Measurements from ENCODE around the gene MTMR2.
A peak's percentile ranks its signal among the peaks of the same experiment; 100 is the strongest.

- no peak for TF ChIP-seq RFX5 (IDR thresholded peaks at IDR 0.05; ENCODE audit: low read depth, low read length)
- TF ChIP-seq SRF (IDR thresholded peaks at IDR 0.05; ENCODE audit: low read depth in 2 of 2, low read length in 2 of 2) = peak in 1 of 2 experiments; percentile 69; a peak in 1 of 4 replicates
- no peak for TF ChIP-seq POLR2A (IDR thresholded peaks at IDR 0.05; ENCODE audit: low read depth, low read length)
- TF ChIP-seq E2F8 (IDR thresholded peaks at IDR 0.05; ENCODE audit: low read depth, partially characterized antibody) = no peak
Measured at GRCh38 chr11:95877291-95877690, 46.6 kb downstream of the MTMR2 start.
